Activated T-cell treated with anti-CD3 and anti-CD28 coated beads for 4 hours (primary cell): ENCODE data around the gene DLG3.
"Not testable (repeated sequence)": the region's sequence is repeated elsewhere in the genome, so short reads cannot be mapped to it uniquely, and the experiment has no call there.

Experiments used
- DNase-seq: peaks from one replicate; pipeline ENCODE4 v3.0.0-alpha.2; 2020

DLG3 gene

GRCh38 chrX:70476934-70477733 is 32.5 kb downstream of the DLG3 start:
- DNase-seq: no peak

- DNase-seq: no peak
Observed at GRCh38 chrX:70477734-70478075, 33.1 kb downstream of the DLG3 start.

- no peak for DNase-seq
Observed at GRCh38 chrX:70478526-70479245, 34.1 kb downstream of the DLG3 start.

- no peak for DNase-seq
Observed at GRCh38 chrX:70479247-70479921, 34.7 kb downstream of the DLG3 start.

GRCh38 chrX:70479922-70480659 is 35.5 kb downstream of the DLG3 start:
- no peak for DNase-seq

GRCh38 chrX:70480660-70481018 is 36.0 kb downstream of the DLG3 start:
- DNase-seq: no peak

GRCh38 chrX:70481471-70482270 is 37.0 kb downstream of the DLG3 start:
- no peak for DNase-seq

- no peak for DNase-seq
Observed at GRCh38 chrX:70482300-70482699, 37.7 kb downstream of the DLG3 start.

GRCh38 chrX:70485466-70485865 is 40.8 kb downstream of the DLG3 start:
- no peak for DNase-seq

GRCh38 chrX:70488856-70489255 is 44.2 kb downstream of the DLG3 start:
- DNase-seq: no peak

GRCh38 chrX:70494441-70494840 is 49.8 kb downstream of the DLG3 start:
- no peak for DNase-seq

GRCh38 chrX:70496491-70496890 is 51.9 kb downstream of the DLG3 start:
- no peak for DNase-seq

GRCh38 chrX:70497026-70497425 is 52.4 kb downstream of the DLG3 start:
- DNase-seq: no peak

- DNase-seq: no peak
Observed at GRCh38 chrX:70498129-70498528, 53.5 kb downstream of the DLG3 start.

- DNase-seq: no peak
Observed at GRCh38 chrX:70500826-70501225, 56.2 kb downstream of the DLG3 start.

GRCh38 chrX:70504772-70505450 is 60.3 kb downstream of the DLG3 start:
- DNase-seq: no peak

- no peak for DNase-seq
Observed at GRCh38 chrX:70505451-70505841, 60.8 kb downstream of the DLG3 start.

- no peak for DNase-seq
Observed at GRCh38 chrX:70508296-70508911, 63.8 kb downstream of the DLG3 start.

GRCh38 chrX:70509078-70509477 is 64.4 kb downstream of the DLG3 start:
- no peak for DNase-seq

GRCh38 chrX:70515270-70515669 is 70.6 kb downstream of the DLG3 start:
- DNase-seq: not testable (repeated sequence)

GRCh38 chrX:70515692-70516091 is 71.1 kb downstream of the DLG3 start:
- DNase-seq: not testable (repeated sequence)
